ENCODE data around the gene PSMD6.
A peak's percentile ranks its signal among the peaks of the same experiment; 100 is the strongest.

The PSMD6 gene

DNA sequence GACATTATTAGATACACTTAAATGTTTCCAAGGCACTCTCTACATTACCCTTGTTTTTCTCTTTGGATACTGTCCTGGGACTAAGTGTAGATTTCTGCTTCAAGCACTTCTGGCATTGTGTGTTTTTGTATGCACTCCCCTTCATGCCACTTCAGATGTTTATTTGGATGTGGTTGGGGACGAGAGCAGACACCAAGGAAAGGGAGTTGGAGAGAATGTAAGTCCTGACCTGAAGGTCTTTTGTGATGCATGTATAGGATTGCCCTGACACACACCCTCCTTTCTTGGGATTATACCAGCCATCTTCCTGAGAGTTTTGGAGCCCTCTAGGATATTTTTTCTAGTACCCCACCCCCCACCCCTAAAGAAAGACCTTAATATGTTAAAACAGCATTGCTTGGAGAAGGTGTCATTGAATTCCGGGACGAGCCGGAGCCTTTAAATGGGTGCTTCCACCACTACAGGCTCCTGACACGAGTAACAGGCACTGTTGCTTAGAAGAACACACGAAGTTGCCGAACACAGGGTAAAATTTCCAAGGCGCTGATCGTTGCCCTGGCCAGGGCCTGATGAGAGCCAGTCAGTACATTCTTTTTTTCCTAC, 22.7 kb downstream of the PSMD6 start:
- TF ChIP-seq TEAD4 (IDR thresholded peaks at IDR 0.05) (no peak), RAD21 (IDR thresholded peaks at IDR 0.05; ENCODE audit: low read depth) (no peak), TAF1 (IDR thresholded peaks at IDR 0.05; ENCODE audit: low read depth) (no peak), ZBTB7A (IDR thresholded peaks at IDR 0.05; ENCODE audit: low read depth) (no peak)
- TF ChIP-seq, protein P1, sequence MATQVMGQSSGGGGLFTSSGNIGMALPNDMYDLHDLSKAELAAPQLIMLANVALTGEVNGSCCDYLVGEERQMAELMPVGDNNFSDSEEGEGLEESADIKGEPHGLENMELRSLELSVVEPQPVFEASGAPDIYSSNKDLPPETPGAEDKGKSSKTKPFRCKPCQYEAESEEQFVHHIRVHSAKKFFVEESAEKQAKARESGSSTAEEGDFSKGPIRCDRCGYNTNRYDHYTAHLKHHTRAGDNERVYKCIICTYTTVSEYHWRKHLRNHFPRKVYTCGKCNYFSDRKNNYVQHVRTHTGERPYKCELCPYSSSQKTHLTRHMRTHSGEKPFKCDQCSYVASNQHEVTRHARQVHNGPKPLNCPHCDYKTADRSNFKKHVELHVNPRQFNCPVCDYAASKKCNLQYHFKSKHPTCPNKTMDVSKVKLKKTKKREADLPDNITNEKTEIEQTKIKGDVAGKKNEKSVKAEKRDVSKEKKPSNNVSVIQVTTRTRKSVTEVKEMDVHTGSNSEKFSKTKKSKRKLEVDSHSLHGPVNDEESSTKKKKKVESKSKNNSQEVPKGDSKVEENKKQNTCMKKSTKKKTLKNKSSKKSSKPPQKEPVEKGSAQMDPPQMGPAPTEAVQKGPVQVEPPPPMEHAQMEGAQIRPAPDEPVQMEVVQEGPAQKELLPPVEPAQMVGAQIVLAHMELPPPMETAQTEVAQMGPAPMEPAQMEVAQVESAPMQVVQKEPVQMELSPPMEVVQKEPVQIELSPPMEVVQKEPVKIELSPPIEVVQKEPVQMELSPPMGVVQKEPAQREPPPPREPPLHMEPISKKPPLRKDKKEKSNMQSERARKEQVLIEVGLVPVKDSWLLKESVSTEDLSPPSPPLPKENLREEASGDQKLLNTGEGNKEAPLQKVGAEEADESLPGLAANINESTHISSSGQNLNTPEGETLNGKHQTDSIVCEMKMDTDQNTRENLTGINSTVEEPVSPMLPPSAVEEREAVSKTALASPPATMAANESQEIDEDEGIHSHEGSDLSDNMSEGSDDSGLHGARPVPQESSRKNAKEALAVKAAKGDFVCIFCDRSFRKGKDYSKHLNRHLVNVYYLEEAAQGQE (IDR thresholded peaks at IDR 0.05; ENCODE audit: low read depth), result no peak

DNA sequence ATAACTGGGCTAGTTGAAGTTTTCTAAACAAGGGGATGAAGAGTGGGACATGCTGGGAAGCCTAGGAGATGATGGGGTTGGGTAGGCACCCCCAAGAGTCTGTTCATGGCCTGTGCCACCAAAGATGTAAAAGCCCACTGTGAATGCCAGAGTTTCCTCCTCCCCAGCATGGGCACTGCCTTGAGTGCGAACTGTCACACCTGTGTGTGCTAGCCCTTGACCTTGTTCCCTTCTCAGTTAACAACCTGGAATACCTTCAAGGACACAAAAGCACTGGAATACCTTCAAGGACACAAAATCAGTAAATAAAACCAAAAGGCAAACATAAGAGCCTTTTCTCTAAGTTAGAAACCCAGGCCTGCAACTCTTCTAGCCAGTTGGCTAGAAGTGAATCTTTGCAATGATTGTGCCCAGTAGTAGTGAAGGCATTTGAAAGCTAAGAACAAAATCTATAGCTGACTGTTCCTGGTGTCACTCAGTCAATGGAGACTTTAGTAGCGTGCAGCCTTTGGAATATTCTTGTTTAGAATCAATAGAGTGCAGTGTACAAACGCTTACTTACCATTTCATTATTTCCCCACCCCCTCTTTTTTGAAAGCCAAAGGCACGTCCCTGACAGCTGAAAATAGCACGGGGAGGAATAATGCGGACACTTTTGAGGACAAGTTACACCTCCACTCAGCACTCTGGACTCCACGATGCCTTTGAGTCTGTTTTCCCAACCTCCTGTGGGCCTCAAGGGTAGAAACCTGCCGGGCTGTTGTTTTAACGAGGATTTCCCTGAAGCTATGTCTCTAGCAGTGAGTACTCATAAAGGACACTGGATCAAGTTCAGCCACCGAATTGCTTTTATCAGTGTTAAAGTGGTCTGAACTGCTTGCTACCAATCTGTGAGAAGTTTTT, 24.2 kb downstream of the PSMD6 start:
- TF ChIP-seq, protein P2, sequence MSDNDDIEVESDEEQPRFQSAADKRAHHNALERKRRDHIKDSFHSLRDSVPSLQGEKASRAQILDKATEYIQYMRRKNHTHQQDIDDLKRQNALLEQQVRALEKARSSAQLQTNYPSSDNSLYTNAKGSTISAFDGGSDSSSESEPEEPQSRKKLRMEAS (IDR thresholded peaks at IDR 0.05), result no peak
- TF ChIP-seq ZBTB7A (IDR thresholded peaks at IDR 0.05; ENCODE audit: low read depth), result no peak
- no peak for TF ChIP-seq RAD21 (IDR thresholded peaks at IDR 0.05; ENCODE audit: low read depth)
- no peak for TF ChIP-seq NFIC (IDR thresholded peaks at IDR 0.05)
- TF ChIP-seq, protein P3, sequence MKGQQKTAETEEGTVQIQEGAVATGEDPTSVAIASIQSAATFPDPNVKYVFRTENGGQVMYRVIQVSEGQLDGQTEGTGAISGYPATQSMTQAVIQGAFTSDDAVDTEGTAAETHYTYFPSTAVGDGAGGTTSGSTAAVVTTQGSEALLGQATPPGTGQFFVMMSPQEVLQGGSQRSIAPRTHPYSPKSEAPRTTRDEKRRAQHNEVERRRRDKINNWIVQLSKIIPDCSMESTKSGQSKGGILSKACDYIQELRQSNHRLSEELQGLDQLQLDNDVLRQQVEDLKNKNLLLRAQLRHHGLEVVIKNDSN (IDR thresholded peaks at IDR 0.05), result no peak
- TF ChIP-seq FOXM1 (IDR thresholded peaks at IDR 0.05; ENCODE audit: borderline replicate concordance, low read depth), result no peak
- TF ChIP-seq YY1 (IDR thresholded peaks at IDR 0.05; ENCODE audit: low read depth), result no peak

DNA sequence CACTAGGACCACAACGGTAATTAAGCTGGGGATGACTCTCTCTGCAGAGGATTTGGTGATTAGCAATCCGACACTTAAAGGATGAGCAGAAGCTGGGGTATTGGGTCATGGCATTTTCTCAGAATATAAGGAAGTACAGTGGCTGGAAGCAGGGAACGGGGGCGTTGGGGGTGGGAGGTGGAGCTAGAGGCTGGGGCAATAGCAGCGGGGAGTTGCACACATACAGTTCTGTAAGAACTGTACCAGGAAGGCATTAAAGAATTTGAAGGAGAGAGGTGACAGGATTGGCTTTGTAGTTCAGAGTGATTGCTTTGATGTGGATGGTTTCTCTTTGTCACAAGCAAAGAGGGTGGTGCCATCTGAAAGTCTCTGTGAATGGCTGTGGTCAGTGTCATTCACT, 28.2 kb downstream of the PSMD6 start:
- TF ChIP-seq, protein P3 (IDR thresholded peaks at IDR 0.05), result no peak
- TF ChIP-seq TCF12 (IDR thresholded peaks at IDR 0.05; ENCODE audit: low read depth), result no peak
- TF ChIP-seq TEAD4 (IDR thresholded peaks at IDR 0.05), result no peak
- no peak for TF ChIP-seq EP300 (IDR thresholded peaks at IDR 0.05; ENCODE audit: borderline replicate concordance)
- TF ChIP-seq NFIC (IDR thresholded peaks at IDR 0.05), result no peak
- TF ChIP-seq TAF1 (IDR thresholded peaks at IDR 0.05; ENCODE audit: low read depth), result no peak
- TF ChIP-seq FOXM1 (IDR thresholded peaks at IDR 0.05; ENCODE audit: borderline replicate concordance, low read depth), result no peak
- TF ChIP-seq, protein P1 (IDR thresholded peaks at IDR 0.05; ENCODE audit: low read depth), result no peak
- no peak for TF ChIP-seq YY1 (IDR thresholded peaks at IDR 0.05; ENCODE audit: low read depth)
- TF ChIP-seq, protein P2 (IDR thresholded peaks at IDR 0.05), result no peak
- TF ChIP-seq ZBTB7A (IDR thresholded peaks at IDR 0.05; ENCODE audit: low read depth), result no peak
- TF ChIP-seq RAD21 (IDR thresholded peaks at IDR 0.05; ENCODE audit: low read depth), result no peak

DNA sequence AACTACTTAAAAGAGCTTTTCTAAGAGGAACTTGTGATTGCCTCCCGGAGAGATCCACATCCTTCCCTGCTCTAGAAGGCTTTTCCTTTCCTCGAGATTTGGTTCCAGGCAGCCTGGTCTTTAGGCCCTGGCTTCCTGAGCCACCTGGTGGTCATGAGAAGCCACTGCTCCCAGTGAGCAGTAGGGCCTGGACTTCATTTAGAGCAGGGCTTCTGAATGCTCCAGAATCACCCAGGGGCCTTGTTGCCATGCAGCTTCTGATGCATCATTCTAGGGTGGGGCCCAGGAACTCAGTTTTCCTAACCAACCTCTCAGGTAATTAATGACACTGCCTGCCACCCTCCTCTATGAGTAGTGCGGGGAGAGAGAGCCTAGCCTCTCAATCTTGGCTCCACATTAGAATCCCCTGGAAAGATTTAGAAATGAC, 29.6 kb downstream of the PSMD6 start:
- peak; percentile 83 for TF ChIP-seq RAD21 (IDR thresholded peaks at IDR 0.05; ENCODE audit: low read depth)
- no peak for TF ChIP-seq TEAD4 (IDR thresholded peaks at IDR 0.05)
- no peak for TF ChIP-seq TCF12 (IDR thresholded peaks at IDR 0.05; ENCODE audit: low read depth)
- no peak for TF ChIP-seq CEBPB (IDR thresholded peaks at IDR 0.05)
- TF ChIP-seq, protein P3 (IDR thresholded peaks at IDR 0.05), result no peak
- TF ChIP-seq, protein P1 (IDR thresholded peaks at IDR 0.05; ENCODE audit: low read depth), result no peak
- TF ChIP-seq YY1 (IDR thresholded peaks at IDR 0.05; ENCODE audit: low read depth), result no peak
